HG03196 (cell line): ENCODE measurements around the gene HRG.

Experiments
- ATAC-seq: cut with Tn5 transposase; IDR thresholded peaks from one replicate; pipeline ENCODE4 v1.9.1; 2021; ENCODE audit not compliant: unreplicated experiment

The HRG gene

DNA sequence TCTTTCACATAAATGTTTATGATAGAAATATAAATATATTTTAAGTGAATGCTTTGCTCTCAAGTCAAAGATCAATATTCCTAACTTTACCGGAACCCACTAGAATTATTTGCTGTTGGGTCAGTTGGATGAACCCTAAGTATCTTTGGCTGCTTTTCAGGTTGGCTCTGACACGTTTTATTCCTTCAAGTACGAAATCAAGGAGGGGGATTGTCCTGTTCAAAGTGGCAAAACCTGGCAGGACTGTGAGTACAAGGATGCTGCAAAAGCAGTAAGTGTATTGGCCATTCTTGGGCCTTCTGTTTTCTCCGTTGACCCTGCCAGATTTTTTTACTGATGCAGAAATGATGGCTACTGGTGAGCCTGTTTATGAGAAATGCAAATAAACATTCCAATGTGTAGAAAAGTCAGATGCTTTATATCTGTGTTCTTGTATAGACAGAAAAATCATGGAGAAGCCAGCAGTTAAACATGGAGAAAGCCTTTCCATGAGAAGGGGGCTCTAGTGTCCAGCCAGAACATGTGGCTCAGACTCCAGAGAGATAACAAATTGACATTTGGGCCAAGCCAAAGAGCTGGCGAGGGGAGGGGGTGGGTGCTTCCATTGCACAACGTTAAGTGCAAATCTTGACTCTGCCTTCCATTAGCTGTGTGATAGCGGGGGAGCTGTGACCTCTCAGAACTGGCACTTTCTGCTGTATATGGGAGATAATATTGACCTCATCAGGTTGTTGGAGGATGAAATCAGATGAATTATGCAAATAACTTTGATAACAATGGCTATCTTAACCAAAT, 54.3 kb downstream of the HRG start:
- no peak for ATAC-seq

DNA sequence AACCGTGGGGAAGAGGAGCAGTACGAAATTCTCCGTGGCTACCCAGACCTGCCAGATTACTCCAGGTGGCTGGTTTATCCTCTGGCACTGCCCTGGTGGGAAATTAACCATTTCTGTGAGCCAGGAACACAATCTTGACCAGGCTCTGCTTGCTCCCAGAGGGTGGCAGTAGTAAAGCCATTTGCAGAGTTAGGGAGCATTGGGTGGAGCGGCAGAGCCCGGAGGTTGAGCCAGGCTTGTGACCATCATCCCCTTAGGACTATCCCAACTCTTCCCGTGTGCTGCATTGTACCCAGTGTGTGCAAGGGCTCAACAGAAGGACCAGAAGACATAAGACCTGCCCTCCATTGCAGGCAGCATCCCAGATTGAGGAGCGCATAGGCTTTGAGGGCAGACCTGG, 56.6 kb downstream of the HRG start:
- ATAC-seq = no peak

GRCh38 chr3:186724911-186725310, 59.1 kb downstream of the HRG start:
- no peak for ATAC-seq
